Measurements from ENCODE around the gene MNS1.

DNA sequence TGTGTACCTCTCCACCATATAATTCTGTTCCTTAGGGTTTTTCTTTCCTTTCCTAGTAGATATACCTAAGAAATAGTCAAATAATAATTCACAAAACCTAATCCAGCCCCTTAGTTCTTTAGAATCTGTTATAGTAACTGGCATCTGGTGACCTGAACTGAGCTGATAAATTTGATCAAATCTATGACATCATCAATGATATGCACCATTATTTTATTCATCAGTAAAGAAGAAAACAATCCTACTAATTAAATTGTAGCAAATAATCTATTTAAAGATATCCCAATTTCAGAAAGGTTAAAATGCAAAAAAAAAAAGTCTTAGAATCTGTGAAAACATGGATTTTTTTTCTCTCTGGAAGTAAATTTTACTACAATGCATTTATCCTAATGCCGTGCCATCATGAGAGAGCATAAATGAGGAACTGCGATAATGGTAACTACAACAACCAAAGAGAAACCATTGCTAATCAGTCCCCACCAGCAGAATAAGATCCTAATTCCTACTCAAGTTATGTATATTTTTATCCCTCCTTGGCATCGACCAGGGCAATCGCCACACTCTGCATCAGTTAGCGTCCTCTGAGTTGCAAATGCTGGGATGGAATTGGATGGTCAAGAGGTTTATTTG is 6.6 kb upstream of the MNS1 start:
- TF ChIP-seq POLR2G (IDR thresholded peaks at IDR 0.05; ENCODE audit: low read depth, low read length) (no peak), ZC3H4 (CRISPR knock-in tag; IDR thresholded peaks at IDR 0.05; ENCODE audit: borderline replicate concordance) (no peak), EGR1 (conservative IDR thresholded peaks at IDR 0.05) (no peak), EZH2 (IDR thresholded peaks at IDR 0.05; ENCODE audit: borderline replicate concordance, low read depth, low read length) (no peak), NEUROD1 (IDR thresholded peaks at IDR 0.05; ENCODE audit: borderline replicate concordance, low read depth, low read length, partially characterized antibody) (no peak)
- TF ChIP-seq, protein P1, sequence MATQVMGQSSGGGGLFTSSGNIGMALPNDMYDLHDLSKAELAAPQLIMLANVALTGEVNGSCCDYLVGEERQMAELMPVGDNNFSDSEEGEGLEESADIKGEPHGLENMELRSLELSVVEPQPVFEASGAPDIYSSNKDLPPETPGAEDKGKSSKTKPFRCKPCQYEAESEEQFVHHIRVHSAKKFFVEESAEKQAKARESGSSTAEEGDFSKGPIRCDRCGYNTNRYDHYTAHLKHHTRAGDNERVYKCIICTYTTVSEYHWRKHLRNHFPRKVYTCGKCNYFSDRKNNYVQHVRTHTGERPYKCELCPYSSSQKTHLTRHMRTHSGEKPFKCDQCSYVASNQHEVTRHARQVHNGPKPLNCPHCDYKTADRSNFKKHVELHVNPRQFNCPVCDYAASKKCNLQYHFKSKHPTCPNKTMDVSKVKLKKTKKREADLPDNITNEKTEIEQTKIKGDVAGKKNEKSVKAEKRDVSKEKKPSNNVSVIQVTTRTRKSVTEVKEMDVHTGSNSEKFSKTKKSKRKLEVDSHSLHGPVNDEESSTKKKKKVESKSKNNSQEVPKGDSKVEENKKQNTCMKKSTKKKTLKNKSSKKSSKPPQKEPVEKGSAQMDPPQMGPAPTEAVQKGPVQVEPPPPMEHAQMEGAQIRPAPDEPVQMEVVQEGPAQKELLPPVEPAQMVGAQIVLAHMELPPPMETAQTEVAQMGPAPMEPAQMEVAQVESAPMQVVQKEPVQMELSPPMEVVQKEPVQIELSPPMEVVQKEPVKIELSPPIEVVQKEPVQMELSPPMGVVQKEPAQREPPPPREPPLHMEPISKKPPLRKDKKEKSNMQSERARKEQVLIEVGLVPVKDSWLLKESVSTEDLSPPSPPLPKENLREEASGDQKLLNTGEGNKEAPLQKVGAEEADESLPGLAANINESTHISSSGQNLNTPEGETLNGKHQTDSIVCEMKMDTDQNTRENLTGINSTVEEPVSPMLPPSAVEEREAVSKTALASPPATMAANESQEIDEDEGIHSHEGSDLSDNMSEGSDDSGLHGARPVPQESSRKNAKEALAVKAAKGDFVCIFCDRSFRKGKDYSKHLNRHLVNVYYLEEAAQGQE (IDR thresholded peaks at IDR 0.05; ENCODE audit: borderline replicate concordance): no peak
- TF ChIP-seq, protein P1 (CRISPR knock-in tag; IDR thresholded peaks at IDR 0.05; ENCODE audit: low read depth): no peak
- TF ChIP-seq, protein P2, sequence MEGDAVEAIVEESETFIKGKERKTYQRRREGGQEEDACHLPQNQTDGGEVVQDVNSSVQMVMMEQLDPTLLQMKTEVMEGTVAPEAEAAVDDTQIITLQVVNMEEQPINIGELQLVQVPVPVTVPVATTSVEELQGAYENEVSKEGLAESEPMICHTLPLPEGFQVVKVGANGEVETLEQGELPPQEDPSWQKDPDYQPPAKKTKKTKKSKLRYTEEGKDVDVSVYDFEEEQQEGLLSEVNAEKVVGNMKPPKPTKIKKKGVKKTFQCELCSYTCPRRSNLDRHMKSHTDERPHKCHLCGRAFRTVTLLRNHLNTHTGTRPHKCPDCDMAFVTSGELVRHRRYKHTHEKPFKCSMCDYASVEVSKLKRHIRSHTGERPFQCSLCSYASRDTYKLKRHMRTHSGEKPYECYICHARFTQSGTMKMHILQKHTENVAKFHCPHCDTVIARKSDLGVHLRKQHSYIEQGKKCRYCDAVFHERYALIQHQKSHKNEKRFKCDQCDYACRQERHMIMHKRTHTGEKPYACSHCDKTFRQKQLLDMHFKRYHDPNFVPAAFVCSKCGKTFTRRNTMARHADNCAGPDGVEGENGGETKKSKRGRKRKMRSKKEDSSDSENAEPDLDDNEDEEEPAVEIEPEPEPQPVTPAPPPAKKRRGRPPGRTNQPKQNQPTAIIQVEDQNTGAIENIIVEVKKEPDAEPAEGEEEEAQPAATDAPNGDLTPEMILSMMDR (IDR thresholded peaks at IDR 0.05 in 2 of 3, conservative IDR thresholded peaks at IDR 0.05 in 1 of 3; ENCODE audit: insufficient read depth in 2 of 3, low read depth in 1 of 3, low read length in 3 of 3): no peak
- TF ChIP-seq, protein P3, sequence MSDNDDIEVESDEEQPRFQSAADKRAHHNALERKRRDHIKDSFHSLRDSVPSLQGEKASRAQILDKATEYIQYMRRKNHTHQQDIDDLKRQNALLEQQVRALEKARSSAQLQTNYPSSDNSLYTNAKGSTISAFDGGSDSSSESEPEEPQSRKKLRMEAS (CRISPR knock-in tag; IDR thresholded peaks at IDR 0.05): no peak

Data from K562 (cell line).